Glutamatergic neuron (in vitro differentiated cells): ENCODE measurements around the gene COL5A3. TPM values are rescaled to one million over a fixed set of nuclear protein-coding genes. Genes with fewer than 3 reads are reported as not detected.

ENCODE experiments used
- DNase-seq: peaks from one replicate; pipeline ENCODE4 v3.0.0; 2022
- H3K27ac Mint-ChIP-seq: one replicate; pipeline ENCODE4 v1.8.0; 2020; ENCODE audit warnings: mild to moderate bottlenecking, mixed read lengths, inconsistent platforms; ENCODE audit not compliant: unreplicated experiment
- H3K27me3 Mint-ChIP-seq: one replicate; pipeline ENCODE4 v1.8.0; 2020; ENCODE audit warnings: mild to moderate bottlenecking, moderate library complexity, mixed read lengths, inconsistent platforms; ENCODE audit not compliant: unreplicated experiment
- H3K36me3 Mint-ChIP-seq: one replicate; pipeline ENCODE4 v1.8.0; 2020; ENCODE audit warnings: mild to moderate bottlenecking, mixed read lengths, inconsistent platforms; ENCODE audit not compliant: unreplicated experiment
- H3K4me1 Mint-ChIP-seq: one replicate; pipeline ENCODE4 v1.8.0; 2020; ENCODE audit warnings: mild to moderate bottlenecking, low read depth, mixed read lengths, inconsistent platforms; ENCODE audit not compliant: unreplicated experiment
- H3K4me3 Mint-ChIP-seq: one replicate; pipeline ENCODE4 v1.8.0; 2020; ENCODE audit warnings: mild to moderate bottlenecking, mixed read lengths, inconsistent platforms; ENCODE audit not compliant: unreplicated experiment
- H3K9me3 Mint-ChIP-seq: one replicate; pipeline ENCODE4 v1.8.0; 2020; ENCODE audit warnings: mild to moderate bottlenecking, moderate library complexity, mixed read lengths, inconsistent platforms; ENCODE audit not compliant: unreplicated experiment
- total RNA-seq: library from RNA; stranded (reverse); fragmentation: NEBNext Ultra II Directional; extraction: Animal tissue kit (Norgen Biotek cat#: 25700); gene quantifications from one replicate; pipeline ENCODE4 v1.2.1, GENCODE V29; 2021; ENCODE audit not compliant: unreplicated experiment
- TF ChIP-seq, protein P1 (sequence below): fragments of 200-600 bp; sonication (generic); IDR thresholded peaks from one replicate; pipeline ENCODE4 v1.5.0; 2021; ENCODE audit not compliant: partially characterized antibody, unreplicated experiment

COL5A3 gene
- total RNA-seq, 1 donor from 2014 or later = 0.10 TPM

GRCh38 chr19:9941231-9941630, 69.1 kb downstream of the COL5A3 start:
- peaks cover 5% of the 10 kb centered on the region for H3K27me3 Mint-ChIP-seq
- H3K4me1 Mint-ChIP-seq = no peaks in the 10 kb centered on the region
- TF ChIP-seq, protein P1, sequence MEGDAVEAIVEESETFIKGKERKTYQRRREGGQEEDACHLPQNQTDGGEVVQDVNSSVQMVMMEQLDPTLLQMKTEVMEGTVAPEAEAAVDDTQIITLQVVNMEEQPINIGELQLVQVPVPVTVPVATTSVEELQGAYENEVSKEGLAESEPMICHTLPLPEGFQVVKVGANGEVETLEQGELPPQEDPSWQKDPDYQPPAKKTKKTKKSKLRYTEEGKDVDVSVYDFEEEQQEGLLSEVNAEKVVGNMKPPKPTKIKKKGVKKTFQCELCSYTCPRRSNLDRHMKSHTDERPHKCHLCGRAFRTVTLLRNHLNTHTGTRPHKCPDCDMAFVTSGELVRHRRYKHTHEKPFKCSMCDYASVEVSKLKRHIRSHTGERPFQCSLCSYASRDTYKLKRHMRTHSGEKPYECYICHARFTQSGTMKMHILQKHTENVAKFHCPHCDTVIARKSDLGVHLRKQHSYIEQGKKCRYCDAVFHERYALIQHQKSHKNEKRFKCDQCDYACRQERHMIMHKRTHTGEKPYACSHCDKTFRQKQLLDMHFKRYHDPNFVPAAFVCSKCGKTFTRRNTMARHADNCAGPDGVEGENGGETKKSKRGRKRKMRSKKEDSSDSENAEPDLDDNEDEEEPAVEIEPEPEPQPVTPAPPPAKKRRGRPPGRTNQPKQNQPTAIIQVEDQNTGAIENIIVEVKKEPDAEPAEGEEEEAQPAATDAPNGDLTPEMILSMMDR = no peak
- H3K9me3 Mint-ChIP-seq = peaks cover 12% of the 10 kb centered on the region
- H3K36me3 Mint-ChIP-seq = no peaks in the 10 kb centered on the region
- DNase-seq = no peak
- H3K27ac Mint-ChIP-seq = no peak overlapping the region
- no peak overlapping the region for H3K4me3 Mint-ChIP-seq

- peaks cover under 1% of the 10 kb centered on the region for H3K4me1 Mint-ChIP-seq
- DNase-seq = no peak
- no peaks in the 10 kb centered on the region for H3K36me3 Mint-ChIP-seq
- TF ChIP-seq, protein P1 = no peak
- peaks cover 12% of the 10 kb centered on the region for H3K9me3 Mint-ChIP-seq
- H3K4me3 Mint-ChIP-seq = no peak overlapping the region
- H3K27ac Mint-ChIP-seq = no peak overlapping the region
- peaks cover 5% of the 10 kb centered on the region for H3K27me3 Mint-ChIP-seq
Observed at GRCh38 chr19:9940778-9941177, 69.5 kb downstream of the COL5A3 start.

DNA sequence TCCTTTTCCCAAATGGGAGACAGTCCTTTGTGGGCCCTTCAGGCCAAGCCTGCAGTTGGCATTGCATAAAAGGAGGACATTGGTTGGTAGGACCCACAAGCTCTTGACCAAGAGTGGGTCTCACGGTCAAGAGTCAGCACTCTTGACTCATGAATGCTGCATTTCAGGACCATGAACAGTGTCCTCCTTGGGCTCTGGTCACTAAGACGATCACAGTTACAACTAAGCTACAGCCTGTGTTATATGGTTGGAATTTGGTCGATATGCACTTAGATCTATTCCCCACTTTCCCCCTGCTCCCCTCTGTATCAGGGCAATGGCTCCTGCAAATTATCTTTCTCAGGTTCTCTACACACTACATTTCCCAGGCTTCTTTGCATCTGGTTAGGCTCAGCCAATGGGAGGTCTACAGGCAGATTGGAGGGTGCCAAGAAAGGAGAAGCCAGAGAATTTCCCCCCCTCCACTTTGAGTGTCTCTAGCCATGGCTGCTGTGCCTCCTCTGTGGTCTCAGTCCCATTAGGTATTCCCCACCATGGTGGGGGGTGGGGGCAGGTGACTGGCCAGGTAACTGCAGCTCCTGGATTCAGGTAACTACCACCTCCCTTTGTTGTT, 70.9 kb downstream of the COL5A3 start:
- Mint-ChIP-seq H3K27me3 (peaks cover 18% of the 10 kb centered on the region), H3K4me3 (no peak overlapping the region), H3K4me1 (peaks cover 9% of the 10 kb centered on the region), H3K9me3 (peaks cover 7% of the 10 kb centered on the region), H3K27ac (no peak overlapping the region), H3K36me3 (no peaks in the 10 kb centered on the region)
- TF ChIP-seq, protein P1 = no peak
- DNase-seq = no peak

- no peak for DNase-seq
- no peaks in the 10 kb centered on the region for H3K36me3 Mint-ChIP-seq
- peaks cover 9% of the 10 kb centered on the region for H3K4me1 Mint-ChIP-seq
- peak overlapping the region; percentile 72 for H3K4me3 Mint-ChIP-seq
- H3K9me3 Mint-ChIP-seq = peaks cover 7% of the 10 kb centered on the region
- TF ChIP-seq, protein P1 = no peak
- no peak overlapping the region for H3K27ac Mint-ChIP-seq
- peaks cover 24% of the 10 kb centered on the region for H3K27me3 Mint-ChIP-seq
Observed at GRCh38 chr19:9937001-9937411, 73.3 kb downstream of the COL5A3 start.

DNA sequence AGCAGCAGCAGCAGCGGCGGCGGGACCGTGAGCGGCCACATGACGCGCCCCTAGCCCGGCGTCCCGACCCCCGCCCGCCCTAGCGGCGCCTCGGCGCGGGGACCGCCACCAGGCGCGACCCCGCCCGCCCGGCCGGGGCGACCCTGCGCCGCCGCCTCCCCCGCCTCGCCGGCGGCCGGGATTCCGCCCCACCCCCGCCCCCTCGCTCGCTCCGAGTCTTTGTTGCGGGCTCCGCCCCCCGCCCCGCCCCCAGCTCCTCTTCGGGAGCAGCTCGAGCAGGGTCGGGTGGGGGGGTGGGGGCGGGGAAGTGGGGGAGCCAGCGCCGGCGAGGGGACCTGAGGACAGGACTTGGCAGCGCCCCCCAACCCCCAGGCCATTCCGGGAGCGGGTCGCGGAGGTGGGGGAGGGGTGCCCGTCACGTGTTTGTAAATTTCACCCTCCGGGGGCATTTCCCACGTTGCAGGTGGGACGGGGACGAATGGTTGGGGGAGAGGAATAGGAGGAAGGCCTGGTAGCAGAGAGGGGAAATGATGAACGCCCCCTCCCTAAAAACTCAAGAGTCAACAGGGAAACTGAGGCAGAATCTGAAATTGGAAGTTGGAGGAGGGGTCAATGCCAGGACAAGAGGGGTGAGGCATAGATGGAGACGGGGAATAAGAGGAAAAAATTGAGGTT, 73.8 kb downstream of the COL5A3 start, which contains the start of gene OLFM2:
TSS of gene OLFM2 (minus strand) at position 190 of the 675 bp plus-strand sequence. CDS start at position 41, 149 bp downstream.
- DNase-seq = peak; percentile 73
- H3K36me3 Mint-ChIP-seq = no peaks in the 10 kb centered on the region
- no peak within 1 kb of the TSS for H3K27ac Mint-ChIP-seq
- peaks cover 9% of the 10 kb centered on the region for H3K4me1 Mint-ChIP-seq
- peaks cover 25% of the 10 kb centered on the region for H3K27me3 Mint-ChIP-seq
- TF ChIP-seq, protein P1 = no peak
- peaks cover 9% of the 10 kb centered on the region for H3K9me3 Mint-ChIP-seq
- peak within 1 kb of the TSS; percentile 90 for H3K4me3 Mint-ChIP-seq
